Astrocyte (in vitro differentiated cells and primary cell): ENCODE data around the gene LIN7A. TPM values are rescaled to one million over a fixed set of nuclear protein-coding genes. Genes with fewer than 3 reads are reported as not detected.

Experiments used
- DNase-seq: peaks from one replicate; pipeline ENCODE4 v3.0.0-alpha.2; 2010; ENCODE audit warnings: low read depth
- FAIRE-seq: peaks from 2 replicates; lab custom pipeline; 2011; peaks lifted over from hg19 to GRCh38; lab: Jason Lieb, UNC
- H2AFZ ChIP-seq: 2 replicates; pipeline ENCODE4 v1.6.0; 2012; ENCODE audit warnings: low read depth, low read length, inconsistent platforms
- H3K27ac ChIP-seq: 2 replicates; pipeline ENCODE4 v1.5.1; 2011; ENCODE audit warnings: low read depth, low read length, inconsistent platforms
- H3K27me3 ChIP-seq: 2 replicates; pipeline ENCODE4 v1.6.0; 2011; ENCODE audit warnings: low read length, inconsistent platforms; ENCODE audit not compliant: insufficient read depth
- H3K36me3 ChIP-seq: 2 replicates; pipeline ENCODE4 v1.5.1; 2011; ENCODE audit warnings: low read length, inconsistent platforms; ENCODE audit not compliant: insufficient read depth
- H3K4me1 ChIP-seq: 2 replicates; pipeline ENCODE4 v1.5.1; 2011; ENCODE audit warnings: low read length, inconsistent platforms; ENCODE audit not compliant: insufficient read depth
- H3K4me2 ChIP-seq: 2 replicates; pipeline ENCODE4 v1.6.0; 2012; ENCODE audit warnings: low read length, inconsistent platforms
- H3K4me3 ChIP-seq: 2 replicates; pipeline ENCODE4 v1.5.1; 2011; ENCODE audit warnings: low read depth, mild to moderate bottlenecking, low read length, inconsistent platforms; ENCODE audit not compliant: insufficient read depth
- H3K79me2 ChIP-seq: 2 replicates; pipeline ENCODE4 v1.6.0; 2012; ENCODE audit warnings: mild to moderate bottlenecking, low read length, inconsistent platforms; ENCODE audit not compliant: insufficient read depth
- H3K9ac ChIP-seq: 2 replicates; pipeline ENCODE4 v1.6.0; 2012; ENCODE audit warnings: mild to moderate bottlenecking, low read length, inconsistent platforms
- H3K9me3 ChIP-seq: 2 replicates; pipeline ENCODE4 v1.5.1; 2012; ENCODE audit warnings: low read depth, mild to moderate bottlenecking, low read length, inconsistent platforms; ENCODE audit not compliant: insufficient read depth
- H4K20me1 ChIP-seq: 2 replicates; pipeline ENCODE4 v1.6.0; 2012; ENCODE audit warnings: low read length, inconsistent platforms; ENCODE audit not compliant: insufficient read depth
- H3K27ac Mint-ChIP-seq: one replicate; pipeline ENCODE4 v1.8.0; 2021; ENCODE audit warnings: mild to moderate bottlenecking, mixed read lengths; ENCODE audit not compliant: unreplicated experiment
- H3K27me3 Mint-ChIP-seq: one replicate; pipeline ENCODE4 v1.8.0; 2021; ENCODE audit warnings: low read depth, mixed read lengths; ENCODE audit not compliant: unreplicated experiment
- H3K36me3 Mint-ChIP-seq: one replicate; pipeline ENCODE4 v1.8.0; 2021; ENCODE audit warnings: low read depth, mixed read lengths; ENCODE audit not compliant: unreplicated experiment
- H3K4me1 Mint-ChIP-seq: one replicate; pipeline ENCODE4 v1.8.0; 2021; ENCODE audit warnings: low read depth, mixed read lengths; ENCODE audit not compliant: unreplicated experiment
- H3K4me3 Mint-ChIP-seq: one replicate; pipeline ENCODE4 v1.8.0; 2021; ENCODE audit warnings: mild to moderate bottlenecking, moderate library complexity, mixed read lengths; ENCODE audit not compliant: unreplicated experiment
- H3K9me3 Mint-ChIP-seq: one replicate; pipeline ENCODE4 v1.8.0; 2021; ENCODE audit warnings: mild to moderate bottlenecking, mixed read lengths; ENCODE audit not compliant: unreplicated experiment
- CTCF ChIP-seq: IDR thresholded peaks from 2 replicates; pipeline ENCODE4 v1.5.1; 2011; ENCODE audit warnings: low read depth, mild to moderate bottlenecking, inconsistent platforms, low read length, moderate library complexity; ENCODE audit not compliant: insufficient read depth
- EZH2 ChIP-seq: IDR thresholded peaks from 2 replicates; pipeline ENCODE4 v1.6.1; 2012; ENCODE audit warnings: mild to moderate bottlenecking, low read length, inconsistent platforms; ENCODE audit not compliant: insufficient read depth
- total RNA-seq: library from RNA; stranded (reverse); gene quantifications from 2 replicates; pipeline ENCODE4 v1.2.1, GENCODE V29; 2021

The LIN7A gene
- total RNA-seq, 1 donor from 2014 or later = 1.6 TPM

GRCh38 chr12:80825506-80825905 lies 112.2 kb downstream of the LIN7A start:
- H3K27ac Mint-ChIP-seq = no peak overlapping the region
- no peaks in the 10 kb centered on the region for H3K79me2 ChIP-seq
- no peaks in the 10 kb centered on the region for H3K36me3 Mint-ChIP-seq

DNA sequence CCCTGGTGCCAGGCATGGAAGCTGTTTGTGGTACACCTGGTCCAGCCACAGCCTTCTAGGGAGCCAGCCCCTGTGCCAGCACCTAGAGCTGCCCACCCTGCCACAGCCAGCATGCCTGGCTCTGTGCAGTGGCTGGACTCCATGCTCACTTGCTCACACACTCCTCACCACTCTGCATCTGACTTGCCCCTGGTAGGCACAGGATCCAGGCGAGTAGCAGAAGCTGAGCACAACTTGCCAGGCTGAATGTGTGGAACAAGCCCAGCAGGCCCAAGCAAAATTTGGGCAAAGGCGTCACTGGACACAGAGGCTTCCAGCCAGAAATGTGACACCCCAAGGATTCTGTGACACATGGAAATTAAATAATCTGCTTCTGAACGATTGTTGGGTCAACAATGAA lies 114.3 kb downstream of the LIN7A start:
- no peak overlapping the region for H3K4me2 ChIP-seq
- H4K20me1 ChIP-seq = no peaks in the 10 kb centered on the region
- no peak overlapping the region for H2AFZ ChIP-seq
- TF ChIP-seq CTCF (no peak), EZH2 (no peak)
- H3K27me3 ChIP-seq = no peaks in the 10 kb centered on the region
- no peak for DNase-seq
- H3K36me3 Mint-ChIP-seq = no peaks in the 10 kb centered on the region
- H3K27ac Mint-ChIP-seq = no peak overlapping the region
- H3K4me1 ChIP-seq = no peaks in the 10 kb centered on the region
- H3K27ac ChIP-seq = no peak overlapping the region
- no peak overlapping the region for H3K4me3 ChIP-seq
- H3K4me1 Mint-ChIP-seq = no peaks in the 10 kb centered on the region
- H3K9ac ChIP-seq = no peak overlapping the region
- no peaks in the 10 kb centered on the region for H3K9me3 ChIP-seq
- H3K9me3 Mint-ChIP-seq = no peaks in the 10 kb centered on the region
- H3K4me3 Mint-ChIP-seq = no peak overlapping the region
- FAIRE-seq = no peak
- H3K27me3 Mint-ChIP-seq = no peaks in the 10 kb centered on the region
- H3K79me2 ChIP-seq = no peaks in the 10 kb centered on the region
- H3K36me3 ChIP-seq = no peaks in the 10 kb centered on the region

More at GRCh38 chr12:80825506-80825905, 112.2 kb downstream of the LIN7A start:
- Histone ChIP-seq H3K27me3 (no peaks in the 10 kb centered on the region), H3K9ac (no peak overlapping the region), H3K9me3 (no peaks in the 10 kb centered on the region), H3K27ac (no peak overlapping the region), H3K4me2 (no peak overlapping the region), H2AFZ (no peak overlapping the region), H3K4me1 (no peaks in the 10 kb centered on the region), H4K20me1 (no peaks in the 10 kb centered on the region), H3K36me3 (no peaks in the 10 kb centered on the region), H3K4me3 (no peak overlapping the region)
- no peak for FAIRE-seq
- H3K4me1 Mint-ChIP-seq = peaks cover 6% of the 10 kb centered on the region
- H3K9me3 Mint-ChIP-seq = no peaks in the 10 kb centered on the region
- H3K27me3 Mint-ChIP-seq = no peaks in the 10 kb centered on the region
- no peak for DNase-seq
- TF ChIP-seq CTCF (no peak), EZH2 (no peak)
- H3K4me3 Mint-ChIP-seq = no peak overlapping the region

DNA sequence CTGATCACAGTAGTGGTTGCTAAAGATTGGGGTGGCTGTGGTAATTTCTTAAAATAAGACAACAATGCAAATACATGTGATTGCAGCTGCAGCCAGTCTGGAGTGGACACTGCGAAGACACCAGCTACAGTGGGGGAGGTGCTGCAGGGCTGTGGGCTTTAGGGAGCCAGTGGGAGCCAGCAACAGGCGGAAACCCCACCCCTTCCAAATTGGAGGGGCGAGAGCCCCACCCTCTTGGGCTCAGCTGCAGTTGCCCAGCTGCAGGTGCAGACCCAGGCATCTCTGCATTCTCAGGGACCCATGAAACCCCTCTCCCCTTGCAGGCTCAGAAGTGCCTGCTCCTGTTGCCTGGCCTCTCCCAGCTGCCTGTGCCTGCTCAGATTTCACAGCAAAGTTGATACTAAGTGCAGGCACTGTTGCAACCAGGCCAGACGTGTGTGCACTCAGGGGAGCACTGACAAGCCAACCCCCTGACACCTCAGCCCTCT lies 116.2 kb downstream of the LIN7A start:
- H3K4me3 ChIP-seq = no peak overlapping the region
- Mint-ChIP-seq H3K27me3 (no peaks in the 10 kb centered on the region), H3K27ac (no peak overlapping the region), H3K36me3 (no peaks in the 10 kb centered on the region), H3K9me3 (no peaks in the 10 kb centered on the region), H3K4me1 (no peaks in the 10 kb centered on the region), H3K4me3 (no peak overlapping the region)
- H4K20me1 ChIP-seq = no peaks in the 10 kb centered on the region
- no peaks in the 10 kb centered on the region for H3K79me2 ChIP-seq
- no peak overlapping the region for H3K9ac ChIP-seq
- FAIRE-seq = no peak
- H2AFZ ChIP-seq = no peak overlapping the region
- no peaks in the 10 kb centered on the region for H3K36me3 ChIP-seq
- DNase-seq = no peak
- no peaks in the 10 kb centered on the region for H3K4me1 ChIP-seq
- H3K27me3 ChIP-seq = no peaks in the 10 kb centered on the region
- H3K27ac ChIP-seq = no peak overlapping the region
- H3K4me2 ChIP-seq = no peak overlapping the region
- TF ChIP-seq CTCF = no peak
- TF ChIP-seq EZH2 = no peak
- H3K9me3 ChIP-seq = no peaks in the 10 kb centered on the region
